NCI-H146 treated with DMSO at 0.1 percent for 48 hours (cell line): ENCODE results near the gene XCR1.
"Not testable (repeated sequence)": the region's sequence is repeated elsewhere in the genome, so short reads cannot be mapped to it uniquely, and the experiment has no call there.

Experiments used
- DNase-seq: peaks from one replicate; lab custom pipeline; 2025; ENCODE audit not compliant: unreplicated experiment; lab: John Stamatoyannopoulos, UW

The XCR1 gene

DNA sequence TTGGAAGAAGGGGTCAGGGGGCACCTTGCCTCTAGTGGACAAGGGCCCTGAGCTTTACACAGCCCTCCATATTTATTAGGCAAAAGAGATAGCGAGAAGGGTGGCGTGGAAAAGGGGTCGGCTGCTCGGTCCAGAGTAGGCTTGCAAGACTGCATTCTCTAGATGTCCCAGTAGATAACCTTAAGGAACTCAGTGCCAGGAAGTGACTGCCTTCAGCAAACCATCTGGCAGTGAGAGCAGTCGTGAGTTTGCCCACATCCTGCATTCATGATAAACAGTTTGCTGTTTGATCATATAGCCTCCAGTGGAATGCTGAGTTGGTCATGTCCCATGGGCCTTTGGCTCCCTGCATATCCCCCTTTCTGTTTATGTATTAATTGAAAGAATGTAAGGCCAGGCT is 18.9 kb upstream of the XCR1 start:
- not testable (repeated sequence) for DNase-seq

DNA sequence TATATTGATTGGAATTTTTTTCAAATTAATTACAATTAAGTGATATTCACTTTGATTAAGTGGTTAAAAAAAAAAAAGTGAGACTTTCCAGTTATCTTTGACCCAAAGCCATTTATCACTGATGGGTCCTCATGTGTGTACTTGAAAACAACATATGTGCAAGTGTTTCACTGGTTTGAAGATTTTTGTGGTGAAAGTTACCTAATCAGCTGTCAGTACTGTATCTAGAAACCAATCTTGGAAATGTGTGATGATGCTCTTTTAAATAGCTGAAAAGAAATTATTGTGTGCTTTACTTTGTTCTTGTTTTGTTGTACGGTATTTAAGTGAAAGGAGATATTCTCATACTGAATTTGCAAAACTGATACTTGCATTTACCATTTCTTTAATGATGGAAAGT is 11.6 kb upstream of the XCR1 start:
- no peak for DNase-seq

DNA sequence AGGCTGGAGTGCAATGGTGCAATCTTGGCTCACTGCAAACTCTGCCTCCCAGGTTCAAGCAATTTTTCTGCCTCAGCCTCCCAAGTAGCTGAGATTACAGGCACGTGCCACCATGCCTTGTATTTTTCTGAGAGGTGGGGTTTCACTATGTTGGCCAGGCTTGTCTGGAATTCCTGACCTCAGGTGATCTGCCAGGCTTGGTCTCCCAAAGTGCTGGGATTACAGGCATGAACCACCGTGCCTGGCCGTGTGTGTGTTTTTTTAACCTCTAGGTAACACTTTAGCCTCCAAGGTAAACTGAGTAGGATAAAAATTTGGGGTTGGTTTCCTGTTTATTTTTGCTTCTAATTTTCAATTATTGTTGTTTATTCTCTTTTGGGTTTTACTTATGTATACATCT is 10.8 kb upstream of the XCR1 start:
- DNase-seq: not testable (repeated sequence)

DNA sequence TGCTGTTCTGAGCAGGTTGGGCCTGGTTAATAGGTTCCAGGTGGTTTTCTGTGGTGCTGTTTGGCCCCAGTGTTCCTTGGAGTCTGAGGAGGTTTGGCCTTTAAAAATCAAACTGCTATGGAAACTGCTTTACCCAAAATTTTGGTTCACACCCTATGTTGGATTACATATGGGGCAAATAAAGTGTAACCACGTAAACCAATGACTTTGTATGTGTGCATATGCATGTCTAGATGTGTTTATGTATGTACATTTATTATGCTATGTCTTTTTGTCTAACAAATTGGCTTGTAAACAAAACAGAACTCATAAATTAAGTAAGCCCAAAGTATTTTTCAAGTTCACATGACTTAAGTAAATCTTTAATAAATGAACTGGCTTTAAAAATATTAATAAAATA is 8.9 kb upstream of the XCR1 start:
- no peak for DNase-seq

DNA sequence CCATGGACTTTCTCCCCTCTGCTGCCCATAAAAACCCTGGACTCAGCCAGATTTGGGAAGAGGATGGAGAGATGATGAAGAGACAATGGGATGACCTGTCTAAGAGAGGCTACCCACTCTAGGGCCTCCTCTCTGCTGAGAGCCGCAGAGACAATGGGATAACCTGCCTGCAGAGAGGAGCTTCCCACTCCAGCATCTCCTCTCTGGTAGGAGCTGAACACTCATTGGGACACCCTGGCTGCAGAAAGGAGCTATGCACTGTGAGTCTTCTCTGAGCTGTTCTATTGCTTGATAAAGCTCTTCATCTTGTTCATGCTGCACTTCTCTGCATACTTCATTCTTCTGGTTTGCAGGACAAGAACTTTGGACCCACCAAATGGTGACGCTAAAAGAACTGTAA is 4.5 kb upstream of the XCR1 start:
- DNase-seq: no peak

DNA sequence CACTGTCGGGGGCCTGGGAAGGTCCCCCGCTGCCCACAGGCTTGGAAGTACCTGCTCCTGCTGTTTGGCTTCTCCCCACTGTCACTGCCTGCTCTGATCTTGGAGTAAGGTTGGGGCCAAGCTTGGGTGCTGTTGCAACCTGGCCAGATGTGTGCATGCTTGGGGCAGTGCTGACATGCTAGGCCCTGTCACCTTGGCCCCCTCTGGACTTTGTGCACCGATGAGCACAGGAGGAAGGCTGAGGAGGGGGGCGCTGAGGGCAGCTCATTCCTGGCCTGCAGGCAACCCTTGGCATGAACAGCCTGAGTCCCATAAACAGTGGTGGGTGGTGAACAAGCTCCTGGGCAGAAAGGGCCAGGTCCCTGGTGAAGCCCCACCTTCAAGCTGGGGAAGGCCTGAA is 4.0 kb upstream of the XCR1 start:
- DNase-seq: no peak

DNA sequence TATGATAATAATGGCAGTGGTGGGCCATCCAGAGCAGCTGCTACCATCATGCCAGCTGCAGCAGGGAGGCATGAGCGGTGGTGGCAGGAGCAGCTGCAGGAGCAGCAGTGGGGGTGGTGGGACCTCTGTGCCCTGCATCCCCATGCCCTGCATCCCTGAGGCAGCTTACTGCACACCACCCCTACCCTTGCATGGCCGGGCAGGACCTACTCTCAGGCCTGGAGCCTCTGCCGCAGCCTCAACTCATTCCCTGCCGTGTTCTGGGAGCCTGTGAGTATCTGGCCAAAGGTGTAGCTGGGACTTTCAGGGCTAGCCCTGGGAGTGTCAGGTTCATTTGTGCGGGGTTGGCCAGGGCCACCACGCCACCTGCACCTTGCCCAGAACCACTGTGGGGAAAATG is 3.3 kb upstream of the XCR1 start:
- no peak for DNase-seq

DNA sequence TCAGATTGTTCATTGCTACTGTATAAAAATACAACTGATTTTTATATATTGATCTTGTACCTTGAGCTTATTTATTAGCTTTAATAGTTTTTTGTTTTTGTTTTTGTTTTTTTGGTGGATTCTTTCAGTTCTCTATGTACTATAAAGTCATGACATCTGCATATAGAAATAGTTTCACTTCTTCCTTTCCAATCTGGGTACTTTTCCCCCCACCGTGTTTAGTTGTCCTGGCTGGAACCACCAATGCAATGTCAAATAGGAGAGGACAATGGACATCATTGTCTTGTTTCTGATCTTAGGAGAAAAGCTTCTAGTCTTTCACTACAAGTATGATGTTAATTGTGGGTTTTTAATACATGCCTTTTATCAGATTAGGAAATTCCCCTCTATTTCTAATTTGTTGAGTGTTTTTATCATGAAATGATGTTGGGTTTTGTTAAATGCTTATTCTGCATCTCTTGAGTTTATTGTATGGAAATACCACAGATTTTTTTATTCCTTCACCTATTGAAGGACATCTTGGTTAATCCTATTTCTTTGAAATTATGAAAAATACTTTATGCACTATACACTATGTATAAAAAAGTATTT is 2.8 kb upstream of the XCR1 start:
- no peak for DNase-seq

DNA sequence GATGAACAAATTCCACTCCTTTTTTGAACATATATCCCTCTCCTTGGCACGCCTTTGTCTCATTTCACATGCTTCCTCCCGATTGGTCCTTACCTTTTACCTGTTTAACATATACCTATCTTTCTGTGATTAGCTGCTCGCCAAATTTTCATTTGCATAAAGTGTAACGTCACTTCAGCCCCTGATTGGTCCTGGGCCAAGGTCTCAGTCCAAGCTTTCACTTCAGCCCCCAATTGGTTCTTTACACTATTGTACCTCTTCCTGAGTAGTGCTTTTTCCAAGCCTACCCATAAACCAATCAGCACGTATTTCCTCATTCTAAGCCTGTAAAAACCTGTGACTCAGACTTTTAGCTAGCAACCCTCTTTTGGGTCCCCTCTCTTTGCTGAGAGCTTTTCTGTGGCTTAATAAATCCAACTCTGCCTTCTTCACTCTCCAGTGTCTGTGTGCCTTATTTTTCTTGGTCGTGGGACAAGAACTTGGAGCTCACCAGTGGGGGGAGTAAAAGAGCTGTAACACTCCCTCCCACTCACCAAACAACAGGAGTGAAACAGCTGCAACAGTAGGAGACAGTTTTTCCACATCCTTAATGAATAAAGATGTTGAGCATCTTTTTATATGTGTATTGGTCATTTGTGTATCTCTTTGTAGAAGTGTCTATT is 584 bp upstream of the XCR1 start:
- DNase-seq: no peak

DNA sequence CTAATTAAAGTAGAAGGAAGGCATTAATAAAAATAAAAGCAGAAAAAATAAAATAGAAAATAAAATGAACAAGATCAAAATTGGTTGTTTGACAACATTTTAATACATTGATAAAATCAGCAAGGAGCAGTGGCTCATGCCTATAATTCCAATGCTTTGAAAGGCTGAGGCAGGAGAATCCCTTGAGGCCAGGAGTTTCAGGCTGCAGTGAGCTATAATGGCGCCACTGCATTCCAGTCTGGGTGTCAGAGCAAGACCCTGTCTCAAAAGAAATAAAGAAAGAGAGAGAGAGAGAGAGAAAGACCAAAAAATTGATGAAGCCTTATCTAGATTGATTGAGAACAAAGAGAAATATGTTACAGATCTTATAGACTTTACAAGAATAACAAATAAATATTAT is 2.1 kb downstream of the XCR1 start:
- DNase-seq: no peak

DNA sequence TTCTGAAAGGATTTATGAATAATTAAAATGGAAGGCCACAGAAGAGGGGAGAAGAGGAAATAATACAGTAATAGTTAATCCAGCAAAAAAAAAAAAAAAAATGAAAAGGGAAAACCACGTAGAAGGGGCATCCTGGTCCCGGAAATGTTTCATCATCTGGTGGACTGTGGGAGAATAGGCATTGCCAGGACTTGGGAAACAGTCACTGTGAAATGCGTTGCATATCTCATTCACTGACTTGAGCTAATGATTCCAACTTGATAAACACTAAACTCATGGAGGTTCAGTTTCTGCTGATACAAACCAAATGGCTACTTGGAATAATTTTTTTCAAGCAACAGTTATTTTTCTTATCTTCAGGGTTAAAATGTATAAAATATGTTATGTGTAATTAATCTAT is 3.2 kb downstream of the XCR1 start:
- DNase-seq: no peak

DNA sequence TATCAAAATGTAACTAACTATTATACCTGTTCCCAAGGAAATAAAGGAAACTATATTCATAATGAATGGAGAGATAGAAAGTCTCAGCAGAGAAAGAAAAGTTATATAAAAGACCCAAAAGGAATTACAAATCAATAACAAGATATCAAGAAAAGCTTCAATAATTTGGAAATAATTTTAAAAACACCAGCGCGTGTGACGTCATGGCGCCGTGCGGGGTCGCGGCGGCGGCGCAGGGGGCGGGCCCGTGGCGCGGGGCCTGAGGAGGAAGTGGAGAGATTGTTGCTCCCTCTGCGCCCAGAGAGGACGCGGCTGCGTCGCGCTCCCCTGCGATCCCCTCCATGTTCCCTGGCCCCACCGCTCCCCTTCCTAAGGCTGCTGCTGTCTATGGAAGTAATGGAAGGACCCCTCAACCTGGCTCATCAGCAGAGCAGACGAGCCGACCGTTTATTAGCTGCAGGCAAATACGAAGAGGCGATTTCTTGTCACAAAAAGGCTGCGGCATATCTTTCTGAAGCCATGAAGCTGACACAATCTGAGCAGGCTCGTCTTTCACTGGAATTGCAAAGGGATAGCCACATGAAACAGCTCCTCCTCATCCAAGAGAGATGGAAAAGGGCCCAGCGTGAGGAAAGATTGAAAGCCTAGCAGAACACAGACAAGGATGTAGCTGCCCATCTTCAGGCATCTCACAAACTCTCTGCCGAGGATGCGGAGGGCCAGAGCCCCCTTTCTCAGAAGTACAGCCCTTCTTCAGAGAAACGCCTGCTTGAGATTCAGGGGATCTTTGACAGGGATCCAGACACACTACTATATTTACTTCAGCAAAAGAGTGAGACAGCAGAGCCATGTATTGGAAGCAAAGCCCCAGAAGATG is 4.1 kb downstream of the XCR1 start:
- no peak for DNase-seq

DNA sequence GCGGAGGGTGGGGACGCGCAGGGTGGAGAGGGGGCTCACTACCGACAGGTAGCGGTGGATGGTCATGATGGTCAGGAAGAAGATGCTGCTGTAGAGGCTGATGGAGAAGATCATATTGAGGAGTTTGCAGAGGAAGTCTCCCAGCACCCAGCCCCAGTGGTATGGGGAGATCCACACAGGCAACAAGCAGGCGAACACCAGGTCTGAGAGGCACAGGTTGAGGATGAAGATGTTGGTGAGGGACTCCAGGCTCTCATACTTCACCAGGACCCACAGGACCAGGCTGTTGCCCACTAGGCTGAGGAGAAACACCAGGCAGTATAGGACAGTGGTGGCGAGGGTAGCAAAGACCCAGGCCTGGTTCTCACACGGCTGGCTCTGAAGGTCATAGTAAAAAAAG is 5.8 kb downstream of the XCR1 start:
- no peak for DNase-seq

DNA sequence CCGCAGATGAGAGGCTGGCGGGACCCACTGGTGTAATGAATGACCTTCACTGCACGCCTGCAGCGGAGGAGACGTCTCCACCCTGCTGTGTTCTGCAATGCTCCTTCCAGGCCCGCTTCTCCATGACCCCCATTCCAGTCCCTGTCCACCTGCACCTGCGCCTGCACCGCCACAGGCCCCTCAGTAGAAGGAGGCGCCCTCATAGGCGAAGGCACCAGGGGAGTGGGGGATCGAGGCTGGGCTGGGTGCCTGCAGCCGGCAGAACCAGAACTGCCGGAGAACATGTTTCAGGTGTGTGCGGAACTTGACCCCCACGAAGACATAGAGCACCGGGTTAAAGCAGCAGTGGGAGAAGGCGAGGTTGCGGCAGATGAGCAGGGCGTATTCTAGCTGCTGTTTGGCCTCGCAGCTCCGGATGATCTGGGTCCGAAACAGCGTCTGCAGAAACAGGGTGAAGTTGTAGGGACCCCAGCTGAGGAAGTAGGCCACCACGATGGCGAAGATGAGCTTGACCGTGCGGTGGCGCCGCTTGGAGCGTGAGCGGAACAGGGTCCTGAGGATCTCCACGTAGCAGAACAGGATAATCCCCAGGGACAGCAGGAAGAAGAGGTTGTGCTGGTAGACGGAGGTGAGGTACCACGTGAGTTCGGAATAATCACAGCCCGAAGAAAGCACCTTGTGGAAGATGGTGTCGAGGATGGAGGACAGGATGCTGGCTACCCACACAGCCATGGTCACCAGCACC is 6.3 kb downstream of the XCR1 start:
- DNase-seq: no peak

DNA sequence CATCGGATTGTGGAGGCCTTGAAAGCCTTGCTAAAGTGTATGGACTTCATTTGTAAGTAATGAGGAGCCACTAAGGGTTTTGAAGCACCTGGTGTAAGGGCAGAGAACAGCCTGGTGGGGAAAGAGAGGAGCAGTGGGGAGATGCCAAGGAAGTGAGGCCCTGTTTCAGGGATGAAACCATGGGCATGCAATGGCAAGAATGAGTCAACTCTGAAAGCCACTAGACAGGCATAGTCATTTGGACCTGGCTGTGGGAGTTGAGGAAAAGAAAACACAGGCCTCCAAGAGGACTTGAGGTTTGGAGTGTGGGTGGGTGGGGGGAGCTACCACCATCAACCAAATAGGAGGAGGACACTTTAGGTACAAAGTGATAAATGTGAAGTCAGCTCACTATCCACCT is 7.6 kb downstream of the XCR1 start:
- no peak for DNase-seq

DNA sequence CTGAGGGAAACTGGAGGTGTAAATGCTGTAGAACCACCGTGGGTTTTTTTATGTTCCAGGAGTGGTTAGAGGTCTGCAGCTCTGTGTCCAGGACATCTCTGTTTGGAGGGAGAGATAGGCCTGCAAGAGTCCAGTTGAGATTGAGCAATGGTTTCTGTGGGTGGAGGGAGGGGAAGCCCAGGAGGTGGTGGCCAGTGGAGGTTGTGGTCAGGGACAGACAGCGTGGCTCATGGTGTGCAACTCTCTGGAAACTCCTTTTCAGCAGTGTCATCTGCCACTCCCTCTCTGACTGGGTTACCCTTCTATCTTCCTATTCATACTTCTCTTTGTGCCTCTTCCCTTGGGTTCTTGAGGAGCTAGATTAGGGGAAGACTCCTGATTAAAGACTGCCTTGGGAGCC is 9.6 kb downstream of the XCR1 start:
- no peak for DNase-seq

DNA sequence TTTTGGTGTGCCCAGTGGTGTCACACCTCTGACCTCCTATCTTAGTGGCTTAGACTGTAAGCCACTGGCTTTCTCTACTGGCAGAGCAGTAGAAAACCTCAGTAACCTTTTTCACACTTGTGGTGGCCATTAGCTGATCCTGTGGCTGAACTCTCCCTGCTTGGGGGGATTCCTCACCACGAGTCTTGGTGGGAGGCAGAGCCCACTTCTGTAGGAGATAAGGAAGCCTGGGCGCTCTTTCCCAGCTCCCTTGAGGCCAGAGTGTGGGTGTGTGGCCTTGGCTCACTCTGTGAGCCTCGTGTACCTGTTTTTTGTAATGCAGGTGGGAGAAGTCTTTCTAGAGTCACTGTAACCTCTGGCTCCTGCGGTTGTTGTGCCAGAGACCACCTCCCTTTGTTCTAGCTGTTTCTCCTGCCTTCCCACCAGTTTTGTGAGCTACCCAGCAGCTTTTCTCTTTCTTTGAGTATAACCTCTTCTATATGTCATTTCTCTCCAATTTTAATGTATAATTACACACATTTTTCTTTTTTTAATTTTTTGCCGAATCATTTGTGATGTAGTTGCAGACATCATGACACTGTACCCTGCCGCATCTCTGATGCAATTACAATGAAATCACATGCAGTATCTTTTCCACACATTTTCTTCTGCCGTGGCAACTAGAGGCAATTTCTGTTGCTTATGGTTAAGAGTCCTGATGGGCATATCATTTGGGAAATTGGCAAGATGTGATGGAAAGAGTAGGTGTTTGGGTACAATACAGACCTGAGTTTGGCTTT is 13.8 kb downstream of the XCR1 start:
- no peak for DNase-seq

DNA sequence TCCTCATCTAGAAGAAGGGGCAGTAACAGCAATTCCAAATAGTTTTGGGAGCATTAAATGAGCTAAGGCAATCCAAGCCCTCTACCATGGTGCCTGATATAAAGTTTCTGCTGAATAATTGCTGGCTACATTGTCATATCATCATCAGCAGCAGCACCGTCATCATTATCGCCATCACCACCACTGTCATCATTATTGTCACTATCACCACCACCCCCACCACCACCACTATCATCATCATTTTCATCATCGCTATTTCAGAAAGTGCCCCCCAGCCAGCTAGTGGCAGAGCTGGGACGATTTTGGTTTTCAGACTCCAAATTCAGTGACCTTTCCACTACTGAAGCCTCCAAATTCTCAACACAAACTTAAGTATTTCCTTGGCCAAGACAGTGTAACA is 15.0 kb downstream of the XCR1 start:
- DNase-seq: no peak

DNA sequence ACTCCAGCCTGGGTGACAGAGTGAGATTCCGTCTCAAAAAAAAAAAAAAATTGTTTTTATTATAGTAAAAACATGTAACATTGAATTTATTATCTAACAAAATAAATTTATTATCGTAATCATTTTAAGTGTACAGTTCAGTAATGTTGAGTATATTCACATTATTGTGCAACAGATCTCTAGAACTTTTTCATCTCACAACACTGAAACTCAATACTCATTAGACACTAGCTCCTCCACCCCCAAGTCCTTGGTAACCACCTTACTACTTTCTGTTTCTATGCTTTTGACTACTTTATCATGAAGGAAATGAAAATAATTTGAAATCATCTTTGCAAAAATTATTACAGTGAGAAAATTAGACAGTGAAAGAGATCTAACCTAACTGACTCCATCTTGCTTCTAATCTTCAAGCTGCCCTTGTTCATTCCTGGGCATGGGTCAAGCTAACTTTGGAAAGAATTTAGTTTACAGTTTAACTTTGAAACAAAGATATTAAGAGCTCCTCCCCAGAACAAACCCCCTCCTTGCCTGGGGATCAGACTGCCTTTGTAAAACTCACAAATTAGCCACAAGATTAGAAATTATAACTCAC is 16.7 kb downstream of the XCR1 start:
- no peak for DNase-seq

DNA sequence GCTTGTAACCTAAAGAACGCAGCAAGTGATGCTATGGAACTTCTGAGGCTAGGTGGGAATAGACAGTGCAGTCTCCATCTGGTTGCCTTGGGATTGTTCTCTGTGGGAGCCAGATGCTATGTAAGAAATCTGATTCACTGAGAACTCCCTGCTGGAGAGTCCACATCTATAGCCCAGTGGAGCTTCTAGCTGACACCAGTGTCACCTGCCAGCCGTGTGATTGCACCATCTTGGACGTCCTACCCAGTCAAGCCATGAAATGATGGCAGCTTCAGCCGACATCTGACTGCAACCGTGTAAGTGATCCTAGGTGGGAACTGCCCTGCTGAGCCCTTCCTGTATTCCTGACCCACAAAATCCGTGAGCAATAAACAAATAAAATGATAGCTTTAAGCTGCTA is 19.2 kb downstream of the XCR1 start:
- no peak for DNase-seq

DNA sequence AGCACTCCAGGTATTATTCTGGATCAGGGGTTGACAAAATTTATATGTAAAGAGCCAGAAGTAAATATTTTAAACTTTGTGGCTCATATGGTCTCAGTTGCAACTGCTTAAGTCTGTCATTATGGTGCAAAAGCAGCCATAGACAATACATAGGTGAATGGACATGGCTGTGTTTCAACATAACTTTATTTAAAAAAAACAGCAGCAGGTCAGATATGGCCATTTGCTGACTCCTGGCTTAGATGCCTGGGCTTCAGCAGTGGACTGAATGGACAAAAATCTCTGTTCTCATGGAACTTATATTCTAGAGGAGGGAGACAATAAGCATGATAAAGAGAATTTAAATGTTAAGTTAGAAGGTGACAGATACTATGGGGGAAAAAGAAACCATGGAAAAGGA is 20.0 kb downstream of the XCR1 start:
- no peak for DNase-seq
